GM21390 (cell line): ENCODE results near the gene P4HB.

Experiments
- ATAC-seq: cut with Tn5 transposase; IDR thresholded peaks from one replicate; pipeline ENCODE4 v1.9.1; 2021; ENCODE audit not compliant: unreplicated experiment

The P4HB gene

DNA sequence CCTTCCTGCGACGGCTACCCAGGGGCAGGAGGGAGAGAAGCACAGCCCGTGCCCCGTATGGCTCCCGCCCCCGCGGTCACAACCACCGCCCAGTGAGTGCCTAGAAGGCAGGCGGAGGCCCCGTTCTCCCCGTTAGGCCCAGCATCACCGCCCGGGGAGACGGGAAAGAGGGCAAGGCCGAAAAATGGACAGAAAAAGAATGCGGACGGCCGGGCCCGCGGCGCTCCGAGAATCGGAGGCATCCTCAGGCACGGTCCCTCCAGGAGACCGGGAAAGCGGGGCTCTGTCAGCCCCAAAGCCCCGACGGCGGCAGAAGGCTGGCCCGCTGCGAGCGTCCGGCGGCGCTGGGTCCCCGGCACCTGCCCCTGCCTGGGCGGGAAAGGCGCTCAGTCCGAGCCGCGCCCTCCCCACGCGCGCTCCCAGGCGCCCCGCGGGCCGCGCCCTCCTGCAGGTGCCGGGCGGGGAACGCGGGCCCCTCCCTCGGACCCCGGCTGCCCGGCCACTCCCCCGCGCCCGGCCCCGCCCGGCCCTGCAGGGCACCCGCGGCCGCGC lies 27.7 kb downstream of the P4HB start:
- peak; percentile 65 for ATAC-seq

DNA sequence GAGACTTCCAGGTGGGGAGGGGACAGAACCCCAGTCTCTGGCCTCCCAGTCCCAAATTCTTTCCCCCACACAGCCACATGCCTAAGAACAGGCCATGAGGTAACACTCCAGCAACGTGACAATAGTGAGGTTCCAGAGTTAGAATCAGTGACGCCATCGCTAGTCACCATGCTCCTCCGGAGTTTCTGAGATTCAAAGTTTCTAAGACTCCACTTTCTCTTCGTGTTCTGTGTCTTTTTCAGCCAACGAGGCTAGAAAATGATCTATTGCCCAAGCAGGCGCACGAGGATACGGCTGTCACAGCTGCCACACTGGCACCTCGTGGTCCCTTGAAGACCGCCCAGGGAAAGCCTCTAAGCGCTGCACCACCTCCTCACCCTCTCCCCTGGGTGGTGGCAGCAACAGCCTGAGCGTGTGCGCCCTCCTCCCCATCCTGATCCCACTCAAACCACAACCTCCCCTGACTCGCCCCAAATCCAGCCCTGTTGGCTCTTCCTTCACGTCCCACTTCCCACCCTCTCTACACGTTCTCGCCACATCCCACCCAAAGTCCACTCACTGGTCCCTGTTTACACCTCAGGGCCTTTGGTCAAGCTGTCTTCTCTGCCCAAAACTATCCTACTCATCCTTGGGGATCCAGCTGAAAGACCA lies 28.3 kb downstream of the P4HB start:
- ATAC-seq = peak; percentile 2

DNA sequence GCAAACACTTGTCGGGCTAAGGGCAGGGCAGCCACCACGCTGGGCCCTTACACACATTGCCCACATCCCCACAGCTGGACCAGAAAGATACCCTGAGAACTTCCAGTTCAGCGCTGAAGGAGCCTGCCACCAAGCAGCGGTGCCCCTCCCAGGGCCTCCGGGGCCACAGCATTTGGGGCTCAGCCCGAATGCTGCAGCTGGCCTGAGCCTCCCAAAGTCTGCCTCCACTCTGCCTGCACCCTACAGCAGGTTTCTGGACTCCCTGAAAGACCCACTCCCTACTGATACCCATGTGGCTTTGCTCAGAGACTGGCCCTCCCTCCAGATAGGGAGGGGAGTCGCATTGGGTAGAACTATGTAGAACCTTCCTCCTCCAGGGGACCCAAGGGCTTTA lies 28.8 kb downstream of the P4HB start:
- no peak for ATAC-seq

DNA sequence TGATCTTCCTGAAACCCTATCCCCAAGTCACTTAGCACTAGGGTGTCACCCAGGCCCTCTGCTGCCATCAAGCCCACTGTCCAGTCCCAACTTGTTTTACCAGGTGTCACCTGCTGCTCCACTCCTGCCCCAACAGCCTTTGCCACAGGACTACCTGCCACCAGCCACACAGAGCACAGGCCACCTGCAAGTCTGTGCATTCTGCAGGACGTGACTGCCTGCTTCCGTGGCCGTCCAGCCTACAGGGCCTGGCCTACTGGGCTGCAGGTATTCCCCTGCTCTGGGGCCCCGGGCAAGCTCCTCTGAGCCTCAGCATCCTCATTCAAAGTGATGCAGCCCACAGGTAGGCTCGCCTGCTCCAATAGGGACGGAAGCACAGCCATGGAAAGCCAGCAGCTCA lies 30.5 kb downstream of the P4HB start:
- ATAC-seq = no peak

DNA sequence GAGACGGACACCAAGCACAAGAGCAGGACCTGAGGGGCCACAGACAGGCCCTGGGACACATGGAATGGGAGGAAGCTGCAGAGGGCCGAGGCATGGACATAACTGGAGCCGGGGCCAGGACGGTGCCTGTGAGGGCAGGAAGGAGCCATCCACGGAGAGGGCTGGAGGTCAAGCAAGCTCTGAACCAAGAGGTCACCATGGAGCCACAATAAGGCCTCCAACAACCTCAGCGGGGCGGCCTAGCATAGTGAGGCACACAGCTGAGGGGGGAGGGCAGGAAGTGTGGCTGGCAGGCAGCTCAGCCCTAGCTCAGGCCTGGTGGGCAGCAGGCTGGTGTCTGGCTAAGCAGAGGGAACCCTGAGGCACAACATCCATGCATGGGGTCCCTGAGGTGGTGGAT lies 31.7 kb downstream of the P4HB start:
- ATAC-seq = no peak

DNA sequence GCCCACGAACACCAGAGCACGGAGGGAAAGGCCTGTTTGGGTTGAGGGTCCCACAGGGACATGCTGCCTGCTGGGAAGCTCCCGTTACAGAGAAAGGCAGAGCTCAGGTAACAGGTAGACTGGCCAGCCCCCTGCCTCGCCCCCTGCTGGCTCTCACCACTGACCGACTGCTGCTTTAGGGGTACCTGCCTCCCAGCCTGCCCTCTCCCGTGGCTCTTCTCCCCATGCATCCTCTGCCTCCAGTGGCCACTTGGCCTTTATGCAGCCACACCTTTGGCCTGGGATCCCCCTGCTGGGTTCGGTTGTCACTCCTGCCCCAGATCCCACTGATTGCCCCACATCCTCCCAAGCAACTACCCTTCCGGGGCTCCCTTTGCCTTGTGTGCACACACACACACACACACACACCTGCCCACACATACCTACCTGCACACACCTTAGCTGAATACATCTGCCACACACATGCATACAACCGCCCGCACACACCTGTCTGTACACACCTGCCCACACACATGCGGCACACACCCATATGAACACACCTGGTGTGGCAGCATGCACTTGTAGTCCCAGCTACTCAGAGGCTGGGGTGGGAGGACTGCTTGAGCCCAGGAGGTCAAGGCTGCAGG lies 34.4 kb downstream of the P4HB start:
- ATAC-seq = no peak

DNA sequence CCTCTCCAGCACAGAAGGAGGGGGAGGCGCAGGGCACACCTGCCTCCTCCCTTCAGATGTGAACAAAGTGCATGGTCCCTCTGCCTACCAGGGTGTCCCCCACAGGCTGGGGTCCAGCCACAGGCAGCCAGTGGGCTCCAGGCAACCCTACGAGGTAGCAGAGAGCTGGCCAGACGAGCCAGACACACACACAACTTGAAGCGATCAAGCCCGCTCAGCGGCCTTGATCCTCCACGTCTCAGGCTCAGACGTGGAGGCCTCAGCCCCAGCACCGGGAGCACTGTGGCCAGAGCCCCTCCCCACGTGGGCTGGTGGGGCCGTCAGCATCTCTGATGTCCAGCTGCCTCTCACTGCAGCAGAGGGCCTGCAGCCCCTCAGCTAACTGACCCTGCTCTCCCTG lies 35.7 kb downstream of the P4HB start:
- ATAC-seq = no peak

DNA sequence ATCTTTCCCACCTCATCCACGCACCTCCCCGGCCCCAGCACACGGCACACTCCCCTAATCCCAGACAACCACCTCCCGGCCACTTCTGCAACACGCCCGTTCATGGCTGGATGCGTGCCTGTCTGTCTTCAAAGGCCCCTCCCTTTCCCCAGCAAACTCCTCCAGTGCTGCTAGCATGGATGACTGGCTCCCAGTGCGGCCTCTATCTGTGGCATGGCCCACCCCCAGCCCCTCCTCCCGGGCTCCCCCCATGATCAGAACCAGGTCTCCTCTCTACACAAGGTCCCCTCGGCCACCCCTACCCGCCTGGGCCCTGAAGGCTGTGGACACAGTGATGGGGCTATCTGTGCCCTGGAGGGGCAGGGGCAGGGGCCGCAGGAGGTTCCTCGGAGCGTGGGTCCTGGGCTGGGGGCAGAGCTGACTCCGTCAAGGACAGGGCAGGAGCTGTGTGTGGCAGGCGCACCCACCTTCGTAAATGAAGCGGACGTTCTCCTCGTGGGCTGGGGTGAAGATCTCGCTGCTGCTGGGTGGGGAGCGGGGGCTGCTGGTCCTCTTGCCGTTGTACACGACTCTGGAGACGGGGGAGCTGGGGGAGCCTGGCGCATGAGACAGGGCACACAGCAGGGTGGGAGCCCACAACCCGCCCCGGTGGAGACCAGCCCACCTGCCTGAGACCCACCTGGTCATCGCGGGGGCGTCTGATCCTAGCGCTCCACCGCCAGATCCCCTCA lies 36.4 kb downstream of the P4HB start:
- no peak for ATAC-seq

DNA sequence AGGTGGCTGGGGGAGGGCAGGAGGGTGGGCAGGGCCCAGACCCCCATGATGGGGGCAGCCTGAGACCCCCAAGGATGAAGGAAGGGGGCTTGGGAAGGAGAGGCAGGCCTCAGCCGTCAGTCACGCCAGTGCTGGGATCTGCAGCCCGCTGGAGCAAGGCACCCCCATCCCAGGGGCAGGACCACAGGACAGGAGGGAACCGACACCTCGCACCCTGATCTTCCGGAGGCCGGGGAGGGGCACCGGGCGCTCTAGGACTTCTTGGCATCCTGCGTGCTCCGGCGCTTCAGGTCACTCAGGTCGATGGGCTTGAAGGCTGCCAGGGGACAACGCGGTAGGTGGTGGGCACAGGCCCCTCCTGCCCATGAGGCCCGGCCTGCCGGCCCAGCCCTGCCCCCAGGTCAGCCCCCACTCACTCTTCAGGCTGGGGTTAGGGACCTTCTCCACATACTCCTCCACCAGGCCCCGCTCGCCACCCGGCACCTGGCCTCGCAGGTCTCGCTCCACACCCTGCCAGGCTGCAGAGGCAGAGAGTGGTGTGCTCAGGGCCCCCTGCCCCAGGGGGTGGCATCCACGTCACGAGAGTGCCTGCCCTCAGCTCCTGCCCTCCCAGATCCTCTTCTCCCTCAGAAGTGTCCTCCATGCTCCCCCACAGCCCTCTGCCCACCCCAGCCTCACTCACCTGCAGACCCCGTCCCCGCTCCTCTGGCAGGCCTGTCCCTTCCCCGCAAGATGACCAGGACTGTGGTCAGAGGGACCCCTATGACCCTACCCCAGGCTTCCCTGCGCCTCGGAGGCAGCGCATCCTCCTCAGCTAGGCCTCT lies 37.1 kb downstream of the P4HB start:
- ATAC-seq = no peak

DNA sequence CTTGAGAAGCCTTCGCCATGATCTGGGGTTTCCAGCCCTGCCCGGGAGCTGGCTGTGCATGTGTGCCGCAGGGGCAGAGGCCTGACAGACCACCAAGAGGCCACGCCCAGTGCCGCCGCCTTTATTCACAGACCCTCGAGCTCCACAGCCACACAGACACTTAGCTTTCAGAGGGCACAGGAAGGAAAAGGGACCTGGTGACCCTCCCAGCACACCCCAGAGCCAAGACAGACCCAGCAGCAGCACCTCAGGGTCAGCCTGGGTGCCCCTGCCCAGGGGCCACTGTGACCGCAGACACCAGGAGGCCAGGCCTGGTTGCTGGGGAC lies 38.1 kb downstream of the P4HB start:
- no peak for ATAC-seq

DNA sequence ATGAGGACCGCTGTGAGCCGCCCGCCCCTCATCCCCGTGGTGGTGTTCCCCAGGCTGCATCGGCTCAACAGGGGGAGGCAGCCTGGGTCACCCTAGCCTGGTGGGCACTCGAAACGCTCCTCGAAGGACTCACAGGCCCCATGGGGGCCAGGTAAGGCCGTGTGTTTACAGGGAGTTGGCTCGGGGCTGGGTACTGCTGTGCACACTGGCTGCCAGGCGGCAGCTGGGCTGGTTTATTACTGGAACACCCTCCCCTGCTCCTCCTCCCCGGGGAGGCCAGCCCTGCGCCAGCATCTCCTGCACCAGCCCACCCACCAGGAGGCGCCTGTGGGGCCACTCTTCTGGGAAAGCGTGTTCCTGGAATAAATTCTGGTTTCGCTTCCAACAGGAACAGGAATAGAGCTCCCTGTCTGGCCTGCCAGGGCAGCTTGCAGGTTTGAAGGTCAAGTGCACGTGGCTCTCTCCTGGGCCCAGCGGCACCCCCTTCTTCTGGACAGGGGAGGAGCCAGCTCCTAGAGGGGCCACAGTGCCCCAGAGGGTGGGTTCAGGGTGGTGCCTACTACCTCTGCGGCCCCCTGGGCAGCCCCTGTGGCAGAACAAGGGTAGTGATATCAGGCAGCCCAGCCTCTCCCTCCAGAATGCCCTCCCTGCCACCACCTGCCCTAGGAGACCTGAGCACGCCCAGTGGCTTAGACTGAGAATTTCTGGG lies 38.6 kb downstream of the P4HB start:
- no peak for ATAC-seq

DNA sequence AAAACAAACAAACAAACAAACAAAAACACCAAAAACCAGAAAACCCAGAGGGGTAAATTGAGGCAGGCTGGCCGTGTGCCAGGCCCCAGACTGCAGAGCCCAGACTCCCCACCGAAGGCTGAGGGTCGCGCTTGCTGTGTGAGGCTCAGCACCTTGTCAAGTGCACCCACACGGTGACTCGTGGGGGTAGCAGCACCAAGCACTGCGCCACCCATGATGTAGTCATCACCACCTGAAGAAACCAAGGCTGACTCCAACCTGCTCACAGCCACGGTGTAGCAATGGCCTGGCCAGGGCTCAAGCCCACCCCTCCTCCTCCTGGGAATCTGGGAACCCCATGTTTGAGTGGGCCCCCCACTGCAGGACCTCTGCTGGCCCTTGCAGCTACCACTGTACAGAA lies 39.2 kb downstream of the P4HB start:
- ATAC-seq = no peak

DNA sequence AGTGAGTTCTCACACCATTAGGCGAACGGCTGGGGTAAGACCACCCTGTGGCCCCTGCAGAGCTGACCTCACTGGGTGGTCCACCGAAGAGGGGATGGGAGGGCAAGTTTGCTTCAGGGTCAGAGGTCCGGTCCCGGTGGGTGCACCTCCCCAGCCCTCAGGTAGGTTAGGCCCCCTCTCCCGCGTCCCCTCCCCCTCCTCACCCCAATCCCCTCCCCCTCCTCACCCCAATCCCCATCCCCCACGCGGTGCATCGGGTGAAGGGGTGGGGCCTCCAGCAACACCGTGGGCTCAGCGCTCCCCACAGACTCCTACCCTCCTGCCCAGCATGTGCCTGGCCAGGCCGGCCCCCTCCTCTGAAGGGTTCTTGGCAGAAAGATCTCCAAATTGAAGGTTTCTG lies 40.6 kb downstream of the P4HB start:
- no peak for ATAC-seq

DNA sequence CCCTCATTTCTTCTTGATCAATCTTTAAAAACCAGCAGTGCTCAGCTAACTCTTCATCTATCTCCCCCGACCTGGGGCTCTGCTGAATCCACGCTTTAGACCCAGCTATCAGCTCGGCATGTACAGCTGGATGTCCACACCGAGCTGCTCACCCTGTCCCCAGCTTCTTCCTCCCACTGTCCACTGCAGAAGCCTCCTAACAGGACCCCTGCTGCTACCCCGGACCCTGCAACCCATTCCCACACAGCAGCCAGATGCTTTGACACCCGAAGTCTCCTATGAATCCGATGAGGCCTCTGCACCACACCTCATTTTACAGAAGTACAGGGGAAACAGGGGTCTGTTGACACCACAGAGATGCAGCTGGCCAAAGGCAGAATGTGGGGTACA lies 42.6 kb downstream of the P4HB start:
- no peak for ATAC-seq

DNA sequence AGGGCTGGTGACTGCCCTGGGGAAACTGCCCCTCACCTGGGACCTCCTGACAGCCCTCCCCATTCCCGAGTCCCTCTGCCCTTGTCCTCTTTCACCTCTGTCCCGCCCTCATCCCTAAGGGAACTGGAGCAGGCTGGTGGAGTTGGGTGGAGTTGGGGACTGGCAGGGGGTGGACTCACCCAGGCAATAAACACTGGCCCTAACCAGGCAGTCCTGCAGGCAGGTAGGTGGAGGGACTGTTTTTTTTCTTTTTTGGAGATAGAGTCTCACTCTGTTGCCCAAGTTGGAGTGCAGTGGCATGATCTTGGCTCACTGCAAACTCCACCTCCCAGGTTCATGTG lies 44.7 kb downstream of the P4HB start:
- ATAC-seq = no peak

DNA sequence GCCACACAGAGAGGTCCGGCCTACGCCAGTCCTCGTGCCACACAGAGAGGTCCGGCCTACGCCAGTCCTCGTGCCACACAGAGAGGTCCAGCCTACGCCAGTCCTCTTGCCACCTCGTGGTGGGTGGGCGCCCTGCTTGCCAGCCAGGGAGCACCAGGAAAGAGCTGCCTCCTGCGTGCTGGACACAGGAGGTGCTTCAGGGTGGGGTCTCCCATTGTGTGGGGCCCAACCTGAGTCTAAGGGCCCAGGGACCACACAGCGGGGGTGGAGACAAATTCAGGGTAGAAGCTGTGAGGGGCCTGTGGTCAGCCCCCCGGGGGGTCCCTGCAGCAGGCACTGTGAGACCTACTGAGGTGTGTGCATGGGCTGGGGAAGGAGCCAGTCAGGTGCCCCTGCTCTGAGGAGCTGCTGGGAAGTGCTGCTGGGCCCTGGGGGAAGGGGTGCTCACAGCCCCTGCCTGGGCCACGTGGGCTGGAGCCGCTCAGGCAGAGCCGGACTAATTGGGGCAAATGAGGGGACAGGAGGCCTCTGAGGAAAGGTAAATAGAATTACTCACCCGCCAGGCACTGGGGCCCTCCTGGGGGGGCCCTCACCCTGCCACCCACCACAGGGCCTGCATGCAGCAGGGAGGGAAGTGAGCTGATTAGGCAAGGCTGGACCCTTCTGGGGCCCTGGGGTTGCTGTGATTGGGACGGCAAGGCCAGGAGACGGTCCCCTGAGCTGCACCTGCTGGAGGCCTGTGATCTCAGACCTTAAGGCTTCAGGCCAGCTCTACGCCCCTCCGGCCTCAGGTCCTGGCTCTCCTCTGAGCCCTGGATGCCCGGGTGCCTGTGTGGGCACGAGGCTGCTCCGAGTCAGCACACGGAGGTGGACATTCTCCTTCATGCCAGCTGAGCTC lies 45.3 kb downstream of the P4HB start:
- no peak for ATAC-seq

DNA sequence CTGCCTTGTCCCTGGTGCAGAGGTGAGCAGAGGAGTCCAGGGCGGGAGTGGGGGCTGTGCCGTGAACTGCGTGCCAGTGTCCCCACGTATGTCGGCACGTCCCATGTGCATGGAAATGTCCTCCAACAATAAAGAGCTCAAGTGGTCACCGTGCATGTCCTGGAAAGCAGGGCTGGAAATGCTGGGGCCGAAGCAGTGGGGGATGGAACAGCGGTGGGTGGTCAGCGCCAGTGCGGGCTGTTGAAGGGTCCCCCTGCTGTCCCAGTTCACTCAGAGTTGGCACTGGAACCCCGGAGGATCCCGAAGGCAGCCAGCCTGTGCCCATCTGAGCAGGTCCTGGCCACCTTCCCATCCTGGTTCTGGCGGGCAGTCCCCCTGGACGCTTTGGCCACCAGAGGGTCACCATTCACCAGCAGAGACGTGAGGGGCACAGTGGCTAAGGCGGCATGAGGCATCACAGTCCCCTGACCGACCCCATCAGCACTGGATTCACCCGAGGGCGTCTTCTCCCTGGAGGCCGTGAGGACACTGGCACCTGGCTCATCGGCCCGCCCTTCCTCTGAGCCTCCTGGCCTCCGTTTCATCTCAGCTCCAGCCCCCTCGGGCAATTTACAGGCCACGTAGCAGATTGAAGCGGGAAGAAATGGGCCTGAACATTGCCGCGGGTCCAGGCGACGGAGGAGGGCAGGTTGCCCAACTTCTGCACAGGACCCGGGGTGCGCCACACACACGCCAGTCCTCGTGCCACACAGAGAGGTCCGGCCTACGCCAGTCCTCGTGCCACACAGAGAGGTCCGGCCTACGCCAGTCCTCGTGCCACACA lies 46.3 kb downstream of the P4HB start:
- no peak for ATAC-seq

DNA sequence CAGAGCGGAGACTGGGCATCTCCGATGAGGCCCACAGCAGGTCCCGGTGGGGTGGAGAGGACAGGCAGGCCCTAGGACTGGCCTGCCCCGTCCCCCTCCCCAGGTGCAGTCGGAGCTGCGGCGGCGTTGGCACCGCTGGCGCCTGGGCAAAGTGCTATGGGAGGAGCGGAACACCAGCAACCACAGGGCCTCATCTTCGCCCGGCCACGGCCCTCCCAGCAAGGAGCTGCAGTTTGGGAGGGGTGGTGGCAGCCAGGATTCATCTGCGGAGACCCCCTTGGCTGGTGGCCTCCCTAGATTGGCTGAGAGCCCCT lies 47.0 kb downstream of the P4HB start:
- no peak for ATAC-seq
